A549 (cell line): ENCODE results near the gene IP6K1.

Source experiments
- CHD2 ChIP-seq: fragments of 150-350 bp; IDR thresholded peaks from 2 replicates; pipeline ENCODE4 v1.6.1; 2014; ENCODE audit warnings: low read length; ENCODE audit not compliant: partially characterized antibody
- KDM5A ChIP-seq: fragments of 200-600 bp; sonication (generic); IDR thresholded peaks from 2 replicates; pipeline ENCODE4 v1.6.1; 2016; ENCODE audit warnings: antibody characterized with exemption, mild to moderate bottlenecking
- MAFK ChIP-seq: fragments of 450-650 bp; IDR thresholded peaks from 2 replicates; pipeline ENCODE4 v1.6.1; 2014; ENCODE audit not compliant: partially characterized antibody
- RNF2 ChIP-seq: fragments of 200-600 bp; sonication (generic); IDR thresholded peaks from 2 replicates; pipeline ENCODE4 v1.6.1; 2016; ENCODE audit warnings: low read depth, mild to moderate bottlenecking, antibody characterized with exemption, moderate library complexity, borderline replicate concordance
- SMC3 ChIP-seq: fragments of >200 bp; sonication (Bioruptor Twin); formaldehyde crosslinking; IDR thresholded peaks from 3 replicates; pipeline ENCODE4 v1.6.1; 2018; ENCODE audit warnings: inconsistent platforms
- TF ChIP-seq, protein P1 (sequence below): fragments of 200-600 bp; sonication (generic); IDR thresholded peaks from 2 replicates; pipeline ENCODE4 v1.6.1; 2016; ENCODE audit warnings: antibody characterized with exemption, mild to moderate bottlenecking, moderate library complexity
- TF ChIP-seq, protein P2 (sequence below): fragments of >200 bp; sonication (Bioruptor Twin); formaldehyde crosslinking; IDR thresholded peaks from 3 replicates; pipeline ENCODE4 v1.6.1; 2016

DNA sequence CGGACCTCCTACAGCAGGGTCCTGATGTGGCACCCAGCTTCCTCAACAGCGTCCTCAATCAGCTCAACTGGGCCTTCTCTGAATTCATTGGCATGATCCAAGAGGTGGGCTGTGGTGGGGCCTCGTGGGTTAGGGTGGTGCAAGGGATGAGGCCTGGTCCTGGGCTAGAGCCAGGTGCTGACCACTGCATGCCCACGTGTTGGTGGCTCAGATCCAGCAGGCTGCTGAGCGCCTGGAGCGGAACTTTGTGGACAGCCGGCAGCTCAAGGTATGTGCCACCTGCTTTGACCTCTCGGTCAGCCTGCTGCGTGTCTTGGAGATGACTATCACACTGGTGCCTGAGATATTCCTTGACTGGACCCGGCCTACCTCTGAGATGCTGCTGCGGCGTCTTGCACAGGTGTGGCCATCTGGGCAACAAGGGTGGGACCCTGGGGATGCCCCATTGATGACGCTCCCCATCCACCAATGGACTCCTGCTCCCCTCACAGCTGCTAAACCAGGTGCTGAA, 70.7 kb downstream of the IP6K1 start:
- TF ChIP-seq KDM5A = no peak
- no peak for TF ChIP-seq RNF2
- TF ChIP-seq, protein P1, sequence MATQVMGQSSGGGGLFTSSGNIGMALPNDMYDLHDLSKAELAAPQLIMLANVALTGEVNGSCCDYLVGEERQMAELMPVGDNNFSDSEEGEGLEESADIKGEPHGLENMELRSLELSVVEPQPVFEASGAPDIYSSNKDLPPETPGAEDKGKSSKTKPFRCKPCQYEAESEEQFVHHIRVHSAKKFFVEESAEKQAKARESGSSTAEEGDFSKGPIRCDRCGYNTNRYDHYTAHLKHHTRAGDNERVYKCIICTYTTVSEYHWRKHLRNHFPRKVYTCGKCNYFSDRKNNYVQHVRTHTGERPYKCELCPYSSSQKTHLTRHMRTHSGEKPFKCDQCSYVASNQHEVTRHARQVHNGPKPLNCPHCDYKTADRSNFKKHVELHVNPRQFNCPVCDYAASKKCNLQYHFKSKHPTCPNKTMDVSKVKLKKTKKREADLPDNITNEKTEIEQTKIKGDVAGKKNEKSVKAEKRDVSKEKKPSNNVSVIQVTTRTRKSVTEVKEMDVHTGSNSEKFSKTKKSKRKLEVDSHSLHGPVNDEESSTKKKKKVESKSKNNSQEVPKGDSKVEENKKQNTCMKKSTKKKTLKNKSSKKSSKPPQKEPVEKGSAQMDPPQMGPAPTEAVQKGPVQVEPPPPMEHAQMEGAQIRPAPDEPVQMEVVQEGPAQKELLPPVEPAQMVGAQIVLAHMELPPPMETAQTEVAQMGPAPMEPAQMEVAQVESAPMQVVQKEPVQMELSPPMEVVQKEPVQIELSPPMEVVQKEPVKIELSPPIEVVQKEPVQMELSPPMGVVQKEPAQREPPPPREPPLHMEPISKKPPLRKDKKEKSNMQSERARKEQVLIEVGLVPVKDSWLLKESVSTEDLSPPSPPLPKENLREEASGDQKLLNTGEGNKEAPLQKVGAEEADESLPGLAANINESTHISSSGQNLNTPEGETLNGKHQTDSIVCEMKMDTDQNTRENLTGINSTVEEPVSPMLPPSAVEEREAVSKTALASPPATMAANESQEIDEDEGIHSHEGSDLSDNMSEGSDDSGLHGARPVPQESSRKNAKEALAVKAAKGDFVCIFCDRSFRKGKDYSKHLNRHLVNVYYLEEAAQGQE = no peak
- TF ChIP-seq SMC3 = no peak
- TF ChIP-seq CHD2 = no peak
- no peak for TF ChIP-seq MAFK
- TF ChIP-seq, protein P2, sequence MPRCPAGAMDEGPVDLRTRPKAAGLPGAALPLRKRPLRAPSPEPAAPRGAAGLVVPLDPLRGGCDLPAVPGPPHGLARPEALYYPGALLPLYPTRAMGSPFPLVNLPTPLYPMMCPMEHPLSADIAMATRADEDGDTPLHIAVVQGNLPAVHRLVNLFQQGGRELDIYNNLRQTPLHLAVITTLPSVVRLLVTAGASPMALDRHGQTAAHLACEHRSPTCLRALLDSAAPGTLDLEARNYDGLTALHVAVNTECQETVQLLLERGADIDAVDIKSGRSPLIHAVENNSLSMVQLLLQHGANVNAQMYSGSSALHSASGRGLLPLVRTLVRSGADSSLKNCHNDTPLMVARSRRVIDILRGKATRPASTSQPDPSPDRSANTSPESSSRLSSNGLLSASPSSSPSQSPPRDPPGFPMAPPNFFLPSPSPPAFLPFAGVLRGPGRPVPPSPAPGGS = no peak
